RWPE2 (cell line): ENCODE results near the gene TRERF1.
A peak's percentile ranks its signal among the peaks of the same experiment; 100 is the strongest.

ENCODE experiments used
- ATAC-seq: fragments of 200-7000 bp; cut with Tn5 transposase; 3 replicates; pipeline ENCODE4 v1.9.1; 2021; ENCODE audit warnings: low read depth
- DNase-seq: peaks from one replicate; pipeline ENCODE4 v3.0.0-alpha.2; 2020; ENCODE audit warnings: low spot score
- H3K27ac ChIP-seq: fragments of 450-650 bp; 2 replicates; pipeline ENCODE4 v1.5.1; 2017; ENCODE audit warnings: mild to moderate bottlenecking; ENCODE audit not compliant: poor library complexity, severe bottlenecking
- H3K27me3 ChIP-seq: fragments of 250-450 bp; sonication (Bioruptor Pico); 2 replicates; pipeline ENCODE4 v1.5.1; 2021; ENCODE audit warnings: mild to moderate bottlenecking, moderate library complexity; ENCODE audit not compliant: insufficient read depth, poor library complexity, severe bottlenecking
- H3K36me3 ChIP-seq: fragments of 250-450 bp; sonication (Bioruptor Pico); 2 replicates; pipeline ENCODE4 v1.5.1; 2020; ENCODE audit warnings: low read depth, mild to moderate bottlenecking, moderate library complexity
- H3K4me1 ChIP-seq: fragments of 250-450 bp; sonication (Bioruptor Pico); 2 replicates; pipeline ENCODE4 v1.5.1; 2021; ENCODE audit warnings: mild to moderate bottlenecking, moderate library complexity; ENCODE audit not compliant: insufficient read depth, poor library complexity, severe bottlenecking
- H3K4me3 ChIP-seq: fragments of 250-450 bp; sonication (Bioruptor Pico); 2 replicates; pipeline ENCODE4 v1.5.1; 2021; ENCODE audit warnings: mild to moderate bottlenecking, moderate library complexity; ENCODE audit not compliant: severe bottlenecking
- H3K9me3 ChIP-seq: fragments of 250-450 bp; sonication (Bioruptor Pico); 2 replicates; pipeline ENCODE4 v1.5.1; 2021; ENCODE audit warnings: mild to moderate bottlenecking, moderate library complexity; ENCODE audit not compliant: severe bottlenecking
- TF ChIP-seq, protein P1 (sequence below): fragments of 450-650 bp; IDR thresholded peaks from one replicate; pipeline ENCODE4 v1.5.1; 2017; ENCODE audit warnings: mild to moderate bottlenecking, moderate library complexity; ENCODE audit not compliant: poor library complexity, severe bottlenecking

Gene TRERF1

DNA sequence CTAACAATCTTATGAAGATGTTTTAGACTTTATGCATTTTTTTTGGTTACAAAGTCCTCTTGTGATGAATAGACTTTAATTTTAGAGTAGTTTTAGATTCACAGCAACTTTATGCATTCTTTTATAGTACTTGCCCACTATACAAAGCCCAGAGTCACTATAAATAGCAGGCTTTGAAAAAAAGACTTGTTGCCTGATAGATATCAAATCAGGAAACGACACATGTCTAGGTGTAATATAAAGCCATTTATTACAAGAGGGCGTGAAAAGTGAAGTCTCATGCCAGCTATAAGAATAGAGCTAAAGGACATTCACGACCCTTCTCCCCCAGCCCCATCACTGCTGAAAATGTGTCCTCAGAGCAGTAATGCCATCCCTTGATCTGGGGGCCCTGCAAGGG, 156.0 kb downstream of the TRERF1 start:
- Histone ChIP-seq H3K36me3 (peaks cover 16% of the 10 kb centered on the region), H3K27me3 (no peaks in the 10 kb centered on the region), H3K27ac (peak overlapping the region; percentile 79), H3K9me3 (no peaks in the 10 kb centered on the region), H3K4me1 (peaks cover 65% of the 10 kb centered on the region), H3K4me3 (no peak overlapping the region)
- ATAC-seq = no peak
- no peak for DNase-seq
- TF ChIP-seq, protein P1, sequence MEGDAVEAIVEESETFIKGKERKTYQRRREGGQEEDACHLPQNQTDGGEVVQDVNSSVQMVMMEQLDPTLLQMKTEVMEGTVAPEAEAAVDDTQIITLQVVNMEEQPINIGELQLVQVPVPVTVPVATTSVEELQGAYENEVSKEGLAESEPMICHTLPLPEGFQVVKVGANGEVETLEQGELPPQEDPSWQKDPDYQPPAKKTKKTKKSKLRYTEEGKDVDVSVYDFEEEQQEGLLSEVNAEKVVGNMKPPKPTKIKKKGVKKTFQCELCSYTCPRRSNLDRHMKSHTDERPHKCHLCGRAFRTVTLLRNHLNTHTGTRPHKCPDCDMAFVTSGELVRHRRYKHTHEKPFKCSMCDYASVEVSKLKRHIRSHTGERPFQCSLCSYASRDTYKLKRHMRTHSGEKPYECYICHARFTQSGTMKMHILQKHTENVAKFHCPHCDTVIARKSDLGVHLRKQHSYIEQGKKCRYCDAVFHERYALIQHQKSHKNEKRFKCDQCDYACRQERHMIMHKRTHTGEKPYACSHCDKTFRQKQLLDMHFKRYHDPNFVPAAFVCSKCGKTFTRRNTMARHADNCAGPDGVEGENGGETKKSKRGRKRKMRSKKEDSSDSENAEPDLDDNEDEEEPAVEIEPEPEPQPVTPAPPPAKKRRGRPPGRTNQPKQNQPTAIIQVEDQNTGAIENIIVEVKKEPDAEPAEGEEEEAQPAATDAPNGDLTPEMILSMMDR = no peak

DNA sequence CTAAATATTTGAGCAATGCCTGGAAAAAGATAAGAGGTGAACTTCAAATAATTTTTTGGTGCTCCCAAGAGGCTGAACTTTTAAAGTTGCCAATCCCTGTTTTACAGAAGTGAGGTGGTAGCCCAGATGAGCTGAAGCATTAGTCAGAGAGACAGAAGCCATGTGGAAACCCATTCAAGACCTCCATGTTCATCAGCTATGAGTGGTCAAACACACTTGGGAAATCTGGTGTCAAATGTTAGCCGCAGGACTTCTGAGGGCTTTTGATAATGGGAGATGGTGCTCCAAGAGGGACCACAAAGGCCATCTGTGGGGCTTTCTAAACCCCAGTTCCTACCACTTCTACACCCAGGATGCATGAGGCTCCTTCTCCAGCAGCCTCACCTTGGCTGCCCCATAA, 156.5 kb downstream of the TRERF1 start:
- H3K36me3 ChIP-seq = peaks cover 12% of the 10 kb centered on the region
- H3K9me3 ChIP-seq = no peaks in the 10 kb centered on the region
- no peak overlapping the region for H3K4me3 ChIP-seq
- peak; percentile 5; the same call in 1 of the 3 replicates for ATAC-seq
- TF ChIP-seq, protein P1 = no peak
- H3K27ac ChIP-seq = peak overlapping the region; percentile 79
- H3K27me3 ChIP-seq = no peaks in the 10 kb centered on the region
- no peak for DNase-seq
- peaks cover 63% of the 10 kb centered on the region for H3K4me1 ChIP-seq

DNA sequence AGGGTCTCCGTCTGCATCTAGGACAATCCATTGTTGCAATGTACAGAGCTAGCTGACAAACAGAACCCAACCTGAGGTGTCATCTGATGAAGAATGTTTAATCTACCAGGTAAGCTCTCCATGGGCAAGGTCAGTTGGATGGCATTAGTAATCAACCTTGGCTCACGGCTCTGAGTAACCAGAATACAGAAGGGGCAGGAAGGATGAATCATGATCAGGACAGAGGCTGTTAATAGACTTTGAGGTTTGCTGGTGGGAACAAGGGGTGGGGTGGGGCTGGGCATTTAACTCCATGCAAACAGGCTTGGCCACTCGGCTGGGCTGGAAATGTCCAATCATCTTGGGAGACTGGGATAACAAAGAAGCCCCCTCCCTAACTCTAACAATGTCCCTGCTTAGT, 157.0 kb downstream of the TRERF1 start:
- H3K36me3 ChIP-seq = peaks cover 8% of the 10 kb centered on the region
- no peaks in the 10 kb centered on the region for H3K9me3 ChIP-seq
- H3K4me1 ChIP-seq = peaks cover 63% of the 10 kb centered on the region
- no peaks in the 10 kb centered on the region for H3K27me3 ChIP-seq
- no peak overlapping the region for H3K4me3 ChIP-seq
- ATAC-seq = peak; percentile 96
- peak; percentile 78 for DNase-seq
- peak overlapping the region; percentile 79 for H3K27ac ChIP-seq
- TF ChIP-seq, protein P1 = no peak

GRCh38 chr6:42293386-42293977, 158.2 kb downstream of the TRERF1 start:
- Histone ChIP-seq H3K36me3 (no peaks in the 10 kb centered on the region), H3K4me1 (peaks cover 68% of the 10 kb centered on the region)

More at GRCh38 chr6:42293386-42293977, 158.2 kb downstream of the TRERF1 start:
- Histone ChIP-seq H3K9me3 (no peaks in the 10 kb centered on the region), H3K27me3 (no peaks in the 10 kb centered on the region), H3K4me3 (no peak overlapping the region), H3K27ac (peak overlapping the region; percentile 79)
- DNase-seq (no peak), ATAC-seq (no peak)
- TF ChIP-seq, protein P1 = no peak
